Measurements from ENCODE around the gene RGL2.
"Not testable (repeated sequence)": the region's sequence is repeated elsewhere in the genome, so short reads cannot be mapped to it uniquely, and the experiment has no call there.

RGL2 gene

GRCh38 chr6:33298773-33299236 lies at the start of gene RGL2:
Gene RGL2, minus strand, starts transcription at chr6:33298942. Its CDS starts 332 bp downstream, at chr6:33298610.
- TF ChIP-seq CTCF (IDR thresholded peaks at IDR 0.05; ENCODE audit: control insufficient read depth, extremely low read depth, insufficient read depth): no peak
- no peak for DNase-seq (ENCODE audit: low read depth)
- H3K4me3 ChIP-seq (ENCODE audit: low read depth, low read length): peak within 1 kb of the TSS; percentile 91

- DNase-seq (ENCODE audit: low read depth): no peak
These were observed 49.1 kb upstream of the RGL2 start for GRCh38 chr6:33347816-33348215.

GRCh38 chr6:33346972-33347371 lies 48.2 kb upstream of the RGL2 start:
- DNase-seq (ENCODE audit: low read depth): not testable (repeated sequence)

More at GRCh38 chr6:33347816-33348215, 49.1 kb upstream of the RGL2 start:
- no peak overlapping the region for H3K4me3 ChIP-seq (ENCODE audit: low read depth, low read length)
- no peak for TF ChIP-seq CTCF (IDR thresholded peaks at IDR 0.05; ENCODE audit: control insufficient read depth, extremely low read depth, insufficient read depth)

GRCh38 chr6:33344701-33345697 lies 46.3 kb upstream of the RGL2 start:
- DNase-seq (ENCODE audit: low read depth): peak; percentile 62
- H3K4me3 ChIP-seq (ENCODE audit: low read depth, low read length): no peak overlapping the region
- peak; percentile 53 for TF ChIP-seq CTCF (IDR thresholded peaks at IDR 0.05; ENCODE audit: control insufficient read depth, extremely low read depth, insufficient read depth)

More at GRCh38 chr6:33346972-33347371, 48.2 kb upstream of the RGL2 start:
- not testable (repeated sequence) for H3K4me3 ChIP-seq (ENCODE audit: low read depth, low read length)

- DNase-seq (ENCODE audit: low read depth): no peak
- H3K4me3 ChIP-seq (ENCODE audit: low read depth, low read length): no peak overlapping the region
- TF ChIP-seq CTCF (IDR thresholded peaks at IDR 0.05; ENCODE audit: control insufficient read depth, extremely low read depth, insufficient read depth): no peak
These were observed 45.3 kb upstream of the RGL2 start for GRCh38 chr6:33343953-33344611.

GRCh38 chr6:33343606-33343952 lies 44.8 kb upstream of the RGL2 start:
- not testable (repeated sequence) for DNase-seq (ENCODE audit: low read depth); H3K4me3 ChIP-seq (ENCODE audit: low read depth, low read length)

- no peak overlapping the region for H3K4me3 ChIP-seq (ENCODE audit: low read depth, low read length)
- TF ChIP-seq CTCF (IDR thresholded peaks at IDR 0.05; ENCODE audit: control insufficient read depth, extremely low read depth, insufficient read depth): no peak
- no peak for DNase-seq (ENCODE audit: low read depth)
These were observed 40.5 kb upstream of the RGL2 start for GRCh38 chr6:33339193-33339592.

Measured in LNCaP clone FGC (cell line).